Loucy (cell line): ENCODE results near the gene WIZ.
"Not testable (repeated sequence)": the region's sequence is repeated elsewhere in the genome, so short reads cannot be mapped to it uniquely, and the experiment has no call there.

Source experiments
- H2AFZ ChIP-seq: fragments of 200-600 bp; sonication (generic); 2 replicates; pipeline ENCODE4 v1.6.0; 2016; ENCODE audit warnings: antibody characterized with exemption, mild to moderate bottlenecking, low read length, moderate library complexity
- H3F3A ChIP-seq: fragments of 200-600 bp; 2 replicates; pipeline ENCODE4 v1.6.0; 2016; ENCODE audit warnings: antibody characterized with exemption, low read depth, mild to moderate bottlenecking
- H3K27me3 ChIP-seq: fragments of 200-600 bp; sonication (generic); 2 replicates; pipeline ENCODE4 v1.6.1; 2014; ENCODE audit warnings: low read length, mild to moderate bottlenecking; ENCODE audit not compliant: insufficient read depth, poor library complexity, severe bottlenecking
- H3K36me3 ChIP-seq: fragments of 200-600 bp; sonication (generic); 2 replicates; pipeline ENCODE4 v1.6.1; 2016; ENCODE audit warnings: low read length; ENCODE audit not compliant: insufficient read depth
- H3K4me1 ChIP-seq: fragments of 200-600 bp; sonication (generic); 2 replicates; pipeline ENCODE4 v1.5.1; 2014; ENCODE audit warnings: low read length, mild to moderate bottlenecking; ENCODE audit not compliant: insufficient read depth, poor library complexity, severe bottlenecking
- H3K4me2 ChIP-seq: fragments of 200-600 bp; sonication (generic); 2 replicates; pipeline ENCODE4 v1.6.0; 2014; ENCODE audit warnings: antibody characterized with exemption, low read length, low read depth, mild to moderate bottlenecking; ENCODE audit not compliant: poor library complexity, severe bottlenecking
- H3K4me3 ChIP-seq: fragments of 200-600 bp; sonication (generic); 2 replicates; pipeline ENCODE4 v1.5.1; 2014; ENCODE audit warnings: low read length, mild to moderate bottlenecking, mixed read lengths; ENCODE audit not compliant: poor library complexity, severe bottlenecking
- H3K79me2 ChIP-seq: fragments of 200-600 bp; sonication (generic); 2 replicates; pipeline ENCODE4 v1.6.1; 2014; ENCODE audit warnings: low read length; ENCODE audit not compliant: insufficient read depth
- H3K9ac ChIP-seq: fragments of 200-600 bp; sonication (generic); 2 replicates; pipeline ENCODE4 v1.6.0; 2014; ENCODE audit warnings: mild to moderate bottlenecking, low read depth, low read length, moderate library complexity; ENCODE audit not compliant: poor library complexity, severe bottlenecking
- H3K9me2 ChIP-seq: fragments of 200-600 bp; sonication (generic); replicated peaks from 2 replicates; pipeline ENCODE4 v1.6.1; 2016; ENCODE audit warnings: low read depth, low read length, mixed read lengths
- H3K9me3 ChIP-seq: fragments of 200-600 bp; sonication (generic); 2 replicates; pipeline ENCODE4 v1.6.1; 2014; ENCODE audit warnings: mild to moderate bottlenecking, antibody characterized with exemption, low read length, low read depth; ENCODE audit not compliant: insufficient read depth
- H4K20me1 ChIP-seq: fragments of 200-600 bp; sonication (generic); 2 replicates; pipeline ENCODE4 v1.6.0; 2014; ENCODE audit warnings: antibody characterized with exemption, low read length, mild to moderate bottlenecking; ENCODE audit not compliant: insufficient read depth, poor library complexity, severe bottlenecking
- CTCF ChIP-seq: fragments of 200-600 bp; sonication (generic); conservative IDR thresholded peaks from 2 replicates; pipeline ENCODE4 v1.5.1; 2014; ENCODE audit warnings: mild to moderate bottlenecking, antibody characterized with exemption, low read length
- EZH2phosphoT487 ChIP-seq: fragments of 200-600 bp; IDR thresholded peaks from 2 replicates; pipeline ENCODE4 v1.6.1; 2018; ENCODE audit warnings: antibody characterized with exemption, mild to moderate bottlenecking, moderate library complexity, borderline replicate concordance

The WIZ gene

GRCh38 chr19:15495151-15495550 is 45.4 kb upstream of the WIZ start:
- H3K4me2 ChIP-seq: no peak overlapping the region
- TF ChIP-seq EZH2phosphoT487 (no peak), CTCF (no peak)
- H3K9me2 ChIP-seq: no peaks in the 10 kb centered on the region
- no peaks in the 10 kb centered on the region for H3K27me3 ChIP-seq
- no peaks in the 10 kb centered on the region for H3F3A ChIP-seq
- no peaks in the 10 kb centered on the region for H3K36me3 ChIP-seq
- H3K9me3 ChIP-seq: no peaks in the 10 kb centered on the region
- H2AFZ ChIP-seq: no peak overlapping the region
- no peaks in the 10 kb centered on the region for H4K20me1 ChIP-seq
- H3K4me3 ChIP-seq: no peak overlapping the region
- no peaks in the 10 kb centered on the region for H3K4me1 ChIP-seq
- H3K79me2 ChIP-seq: no peaks in the 10 kb centered on the region
- H3K9ac ChIP-seq: no peak overlapping the region

GRCh38 chr19:15488489-15489226 is 38.9 kb upstream of the WIZ start:
- Histone ChIP-seq H3K4me2 (no peak overlapping the region), H3K9me2 (no peaks in the 10 kb centered on the region), H3K27me3 (no peaks in the 10 kb centered on the region), H2AFZ (no peak overlapping the region), H3K4me1 (no peaks in the 10 kb centered on the region), H4K20me1 (no peaks in the 10 kb centered on the region), H3K36me3 (no peaks in the 10 kb centered on the region), H3K4me3 (no peak overlapping the region), H3K79me2 (no peaks in the 10 kb centered on the region), H3K9me3 (no peaks in the 10 kb centered on the region), H3F3A (no peaks in the 10 kb centered on the region), H3K9ac (no peak overlapping the region)
- TF ChIP-seq EZH2phosphoT487 (no peak), CTCF (no peak)

- Histone ChIP-seq H4K20me1 (no peaks in the 10 kb centered on the region), H3K4me2 (no peak overlapping the region), H3K4me1 (no peaks in the 10 kb centered on the region), H3K9me2 (no peaks in the 10 kb centered on the region), H3K36me3 (no peaks in the 10 kb centered on the region), H3K79me2 (no peaks in the 10 kb centered on the region), H3K27me3 (no peaks in the 10 kb centered on the region), H3K9me3 (no peaks in the 10 kb centered on the region), H3K9ac (no peak overlapping the region), H3F3A (no peaks in the 10 kb centered on the region), H2AFZ (no peak overlapping the region), H3K4me3 (no peak overlapping the region)
- TF ChIP-seq EZH2phosphoT487 (no peak), CTCF (no peak)
Observed at GRCh38 chr19:15487038-15487437, 37.3 kb upstream of the WIZ start.

GRCh38 chr19:15485768-15486167 is 36.0 kb upstream of the WIZ start:
- H4K20me1 ChIP-seq, H3K9ac ChIP-seq, H3K4me3 ChIP-seq, H3K79me2 ChIP-seq, H3K9me3 ChIP-seq, H3K27me3 ChIP-seq, H3K36me3 ChIP-seq, H2AFZ ChIP-seq, H3K4me2 ChIP-seq, H3K4me1 ChIP-seq, H3F3A ChIP-seq, H3K9me2 ChIP-seq: not testable (repeated sequence)

GRCh38 chr19:15480996-15481395 is 31.2 kb upstream of the WIZ start:
- H3K9me2 ChIP-seq, H2AFZ ChIP-seq, H3K4me2 ChIP-seq, H3K79me2 ChIP-seq, H3K4me1 ChIP-seq, H3K9me3 ChIP-seq, H3K4me3 ChIP-seq, H3K27me3 ChIP-seq, H3K9ac ChIP-seq, H3F3A ChIP-seq, H4K20me1 ChIP-seq, H3K36me3 ChIP-seq: not testable (repeated sequence)
